ENCODE results near the gene MBLAC1.
A peak's percentile ranks its signal among the peaks of the same experiment; 100 is the strongest.
"Not testable (repeated sequence)": the region's sequence is repeated elsewhere in the genome, so short reads cannot be mapped to it uniquely, and the experiment has no call there.

Gene MBLAC1

GRCh38 chr7:100124301-100125230, 2.2 kb upstream of the MBLAC1 start:
- no peak for DNase-seq

GRCh38 chr7:100126239-100126930, 382 bp upstream of the MBLAC1 start:
- no peak for DNase-seq

- DNase-seq = no peak
Observed at GRCh38 chr7:100127866-100128636, 1.3 kb downstream of the MBLAC1 start.

GRCh38 chr7:100128637-100128963, 1.8 kb downstream of the MBLAC1 start:
- DNase-seq = no peak

- not testable (repeated sequence) for DNase-seq
Observed at GRCh38 chr7:100130220-100130607, 3.4 kb downstream of the MBLAC1 start.

- peak; percentile 18 for DNase-seq
Observed at GRCh38 chr7:100130608-100131453, 4.1 kb downstream of the MBLAC1 start.

- DNase-seq = no peak
Observed at GRCh38 chr7:100132126-100132525, 5.4 kb downstream of the MBLAC1 start.

- peak; percentile 62 for DNase-seq
Observed at GRCh38 chr7:100132697-100133151, 6.0 kb downstream of the MBLAC1 start.

GRCh38 chr7:100137851-100138760, 11.3 kb downstream of the MBLAC1 start:
- no peak for DNase-seq

- DNase-seq = no peak
Observed at GRCh38 chr7:100141555-100141949, 14.8 kb downstream of the MBLAC1 start.

- no peak for DNase-seq
Observed at GRCh38 chr7:100142461-100142860, 15.7 kb downstream of the MBLAC1 start.

GRCh38 chr7:100146350-100146749, 19.6 kb downstream of the MBLAC1 start:
- not testable (repeated sequence) for DNase-seq

- DNase-seq = no peak
Observed at GRCh38 chr7:100147278-100147677, 20.5 kb downstream of the MBLAC1 start.

GRCh38 chr7:100148225-100148558, 21.4 kb downstream of the MBLAC1 start:
- no peak for DNase-seq

- DNase-seq = peak; percentile 99
Observed at GRCh38 chr7:100148559-100149328, 22.0 kb downstream of the MBLAC1 start, which contains the start of gene LAMTOR4. Gene LAMTOR4 (plus strand): TSS chr7:100148918. CDS start chr7:100148973, 55 bp downstream.

GRCh38 chr7:100152404-100152803, 25.6 kb downstream of the MBLAC1 start:
- no peak for DNase-seq

- no peak for DNase-seq
Observed at GRCh38 chr7:100152937-100153666, 26.3 kb downstream of the MBLAC1 start.

- no peak for DNase-seq
Observed at GRCh38 chr7:100153708-100154535, 27.2 kb downstream of the MBLAC1 start.

Data from DMS 273 treated with DMSO at 0.1 percent for 48 hours (cell line).